Upper lobe of left lung (tissue), 6 donors: ENCODE measurements around the gene MEGF9. TPM values are rescaled to one million over a fixed set of nuclear protein-coding genes. Genes with fewer than 3 reads are reported as not detected.
"Not testable (repeated sequence)": the region's sequence is repeated elsewhere in the genome, so short reads cannot be mapped to it uniquely, and the experiment has no call there.

Experiments
- ATAC-seq, 2 donors: fragments of 200-7000 bp; cut with Tn5 transposase; one replicate each; pipeline ENCODE4 v1.9.1; 2022; ENCODE audit warnings: mild to moderate bottlenecking in 2 of 2, moderate library complexity in 2 of 2; ENCODE audit not compliant: low FRiP score in 2 of 2
- DNase-seq, 2 donors: peaks; one replicate each; pipeline ENCODE4 v3.0.0-alpha.2; 2019 to 2020
- H3K27ac ChIP-seq, 4 donors: fragments of 200-600 bp; sonication (generic); one replicate each; pipeline ENCODE4 v1.5.1; 2016 to 2019
- H3K27me3 ChIP-seq, 4 donors: fragments of 200-600 bp; sonication (generic); one replicate each; pipeline ENCODE4 v1.5.1; 2017 to 2019
- H3K36me3 ChIP-seq, 4 donors: fragments of 200-600 bp; sonication (generic); one replicate each; pipeline ENCODE4 v1.5.1; 2016 to 2019
- H3K4me1 ChIP-seq, 4 donors: fragments of 200-600 bp; sonication (generic); one replicate each; pipeline ENCODE4 v1.5.1; 2018 to 2019
- H3K4me3 ChIP-seq, 4 donors: fragments of 200-600 bp; sonication (generic); one replicate each; pipeline ENCODE4 v1.5.1; 2017 to 2019; ENCODE audit warnings: mild to moderate bottlenecking in 2 of 4, moderate library complexity in 1 of 4
- H3K9me3 ChIP-seq, 4 donors: fragments of 200-600 bp; sonication (generic); one replicate each; pipeline ENCODE4 v1.5.1; 2018 to 2019
- EP300 ChIP-seq, 4 donors: sonication (generic); formaldehyde crosslinking; IDR thresholded peaks; one replicate each; pipeline ENCODE4 v1.5.1; 2017; ENCODE audit warnings: antibody characterized with exemption in 4 of 4, control low read depth in 2 of 4
- POLR2A ChIP-seq, 4 donors: fragments of 450-650 bp; IDR thresholded peaks; one replicate each; pipeline ENCODE4 v1.5.1; 2016 to 2017; ENCODE audit warnings: antibody characterized with exemption in 4 of 4, mild to moderate bottlenecking in 2 of 4
- POLR2AphosphoS5 ChIP-seq, 2 donors: sonication (generic); formaldehyde crosslinking; IDR thresholded peaks; one replicate each; pipeline ENCODE4 v1.5.1; 2017; ENCODE audit warnings: antibody characterized with exemption in 2 of 2
- WGBS, 2 donors: methylation state at CpG; one replicate each; pipeline ENCODE4 v1.1.5; 2017 to 2018; 5-methylcytosine and 5-hydroxymethylcytosine counted together
- total RNA-seq, 6 donors: library from RNA; depleted of rRNA in 4 of 6; stranded (reverse); fragments of >200 nt in 4 of 6; gene quantifications; one replicate each; pipeline versions ENCODE4 v1.1.0 to v1.2.1, GENCODE V29; 2016 to 2021
- TF ChIP-seq, protein P1 (sequence below), 6 experiments: fragments of 450-650 bp in 4 of 6; fragments of 200-600 bp in 2 of 6; sonication (generic) in 2 of 6; IDR thresholded peaks; one replicate each; pipeline ENCODE4 v1.5.1; 2016 to 2019; ENCODE audit warnings: antibody characterized with exemption in 6 of 6
- donor health status: DM: no; HTN: no; CAD: no; lungs with moderate emphysema.
- donor health status: DM: no; HTN: yes; CAD: no; lungs with severe emphysema.

MEGF9 gene
- total RNA-seq, 6 donors from 2014 or later: 30.4 to 130 (median 71.0) TPM

DNA sequence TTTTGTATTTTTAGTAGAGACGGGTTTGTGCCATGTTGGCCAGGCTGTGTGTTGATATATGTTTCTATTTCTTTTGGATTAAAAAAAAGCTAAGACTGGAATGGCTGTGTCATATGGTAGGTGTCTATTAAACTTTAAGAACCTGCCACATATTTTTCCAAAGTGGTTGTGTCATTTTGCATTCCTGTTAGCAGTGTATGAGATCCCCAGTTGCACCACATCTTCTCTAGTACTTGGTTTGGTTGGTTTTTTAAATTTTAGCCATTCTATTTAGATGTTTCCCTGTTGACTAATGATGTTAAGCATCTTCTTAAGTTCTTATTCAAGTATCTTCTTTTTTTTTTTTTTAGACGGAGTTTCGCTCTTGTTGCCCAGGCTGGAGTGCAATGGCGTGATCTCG, 36.2 kb upstream of the MEGF9 start:
- Histone ChIP-seq H3K4me1 (peaks cover 0 to under 1% (median 0%) of the 10 kb centered on the region in 4 donors), H3K27ac (no peak overlapping the region), H3K9me3 (no peaks in the 10 kb centered on the region), H3K4me3 (no peak overlapping the region), H3K36me3 (no peaks in the 10 kb centered on the region), H3K27me3 (no peaks in the 10 kb centered on the region)
- DNase-seq (no peak), ATAC-seq (no peak)
- 87 to 89% methylated on average over 5 of the region's 5 CpGs for whole genome bisulfite sequencing, 2 donors
- no peak for TF ChIP-seq POLR2AphosphoS5 (IDR thresholded peaks at IDR 0.05)
- TF ChIP-seq, protein P1, sequence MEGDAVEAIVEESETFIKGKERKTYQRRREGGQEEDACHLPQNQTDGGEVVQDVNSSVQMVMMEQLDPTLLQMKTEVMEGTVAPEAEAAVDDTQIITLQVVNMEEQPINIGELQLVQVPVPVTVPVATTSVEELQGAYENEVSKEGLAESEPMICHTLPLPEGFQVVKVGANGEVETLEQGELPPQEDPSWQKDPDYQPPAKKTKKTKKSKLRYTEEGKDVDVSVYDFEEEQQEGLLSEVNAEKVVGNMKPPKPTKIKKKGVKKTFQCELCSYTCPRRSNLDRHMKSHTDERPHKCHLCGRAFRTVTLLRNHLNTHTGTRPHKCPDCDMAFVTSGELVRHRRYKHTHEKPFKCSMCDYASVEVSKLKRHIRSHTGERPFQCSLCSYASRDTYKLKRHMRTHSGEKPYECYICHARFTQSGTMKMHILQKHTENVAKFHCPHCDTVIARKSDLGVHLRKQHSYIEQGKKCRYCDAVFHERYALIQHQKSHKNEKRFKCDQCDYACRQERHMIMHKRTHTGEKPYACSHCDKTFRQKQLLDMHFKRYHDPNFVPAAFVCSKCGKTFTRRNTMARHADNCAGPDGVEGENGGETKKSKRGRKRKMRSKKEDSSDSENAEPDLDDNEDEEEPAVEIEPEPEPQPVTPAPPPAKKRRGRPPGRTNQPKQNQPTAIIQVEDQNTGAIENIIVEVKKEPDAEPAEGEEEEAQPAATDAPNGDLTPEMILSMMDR (IDR thresholded peaks at IDR 0.05): no peak
- no peak for TF ChIP-seq EP300 (IDR thresholded peaks at IDR 0.05)
- TF ChIP-seq POLR2A (IDR thresholded peaks at IDR 0.05): no peak

DNA sequence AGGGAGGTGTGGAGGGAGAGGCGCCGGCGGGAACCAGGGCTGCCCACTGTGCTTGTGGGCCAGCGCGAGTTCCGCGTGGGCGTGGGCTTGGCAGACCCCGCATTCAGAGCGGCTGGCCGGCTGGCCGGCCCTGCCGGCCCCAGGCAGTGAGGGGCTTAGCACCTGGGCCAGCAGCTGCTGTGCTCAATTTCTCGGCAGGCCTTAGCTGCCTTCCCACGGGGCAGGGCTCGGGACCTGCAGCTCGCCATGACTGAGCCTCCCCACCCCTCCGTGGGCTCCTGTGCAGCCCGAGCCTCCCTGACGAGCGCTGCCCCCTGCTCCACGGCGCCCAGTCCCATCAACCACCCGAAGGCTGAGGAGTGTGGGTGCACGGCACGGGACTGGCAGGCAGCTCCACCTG, 32.1 kb upstream of the MEGF9 start:
- H3K27me3 ChIP-seq, ATAC-seq, H3K4me3 ChIP-seq, H3K9me3 ChIP-seq, H3K27ac ChIP-seq, H3K36me3 ChIP-seq, H3K4me1 ChIP-seq: not testable (repeated sequence)
- DNase-seq: peak in 1 of 2 donors; percentile 71
- WGBS, 2 donors: 96 to 97% methylated on average over 14 to 26 of the region's 26 CpGs

DNA sequence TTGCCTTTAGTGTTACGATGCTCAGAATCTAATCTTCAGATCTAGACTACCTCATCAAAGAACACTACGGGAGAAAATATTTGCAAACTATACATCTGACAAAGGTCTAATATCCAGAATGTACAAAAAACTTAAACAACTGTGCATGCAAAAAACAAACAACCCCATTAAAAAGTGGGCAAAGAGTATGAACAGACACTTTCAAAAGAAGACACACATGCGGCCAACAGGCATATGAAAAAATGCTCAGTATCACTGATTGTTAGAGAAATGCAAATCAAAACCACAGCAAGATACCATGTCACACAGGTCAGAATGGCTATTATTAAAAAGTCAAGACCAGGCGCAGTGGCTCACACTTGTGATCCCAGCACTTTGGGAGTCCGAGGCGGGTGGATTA, 31.0 kb upstream of the MEGF9 start:
- no peak for DNase-seq
- Histone ChIP-seq H3K4me1 (peaks cover 0 to 3% (median 0%) of the 10 kb centered on the region in 4 donors), H3K9me3 (no peaks in the 10 kb centered on the region), H3K4me3 (no peak overlapping the region), H3K27me3 (no peaks in the 10 kb centered on the region), H3K36me3 (no peaks in the 10 kb centered on the region), H3K27ac (no peak overlapping the region)
- TF ChIP-seq EP300 (IDR thresholded peaks at IDR 0.05) (no peak), POLR2A (IDR thresholded peaks at IDR 0.05) (no peak), POLR2AphosphoS5 (IDR thresholded peaks at IDR 0.05) (no peak)
- TF ChIP-seq, protein P1 (IDR thresholded peaks at IDR 0.05): no peak
- WGBS, 2 donors: 84 to 94% methylated on average over 6 of the region's 6 CpGs
- no peak for ATAC-seq

DNA sequence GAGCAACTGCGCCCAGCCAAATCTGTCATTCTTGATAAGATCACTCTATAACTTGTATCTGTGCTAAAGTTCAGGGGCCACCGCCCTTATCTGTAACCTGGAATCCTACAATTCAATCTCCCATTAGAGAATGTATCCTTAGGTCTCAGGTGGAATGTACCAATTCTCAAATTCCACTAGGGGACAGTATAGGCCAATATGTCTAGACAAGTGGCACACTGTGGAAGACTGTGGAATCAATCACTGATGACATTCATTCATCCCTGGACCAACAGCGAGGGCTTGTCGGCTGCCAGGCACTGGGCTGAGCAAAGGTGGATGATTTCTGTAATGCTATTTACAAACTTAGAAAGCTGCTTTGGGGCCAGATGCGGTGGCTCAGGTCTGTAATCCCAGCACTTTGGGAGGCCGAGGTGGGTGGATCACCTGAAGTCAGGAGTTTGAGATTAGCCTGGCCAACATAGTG, 28.7 kb upstream of the MEGF9 start:
- DNase-seq (no peak), ATAC-seq (peak; percentile 73 to 84)
- TF ChIP-seq EP300 (IDR thresholded peaks at IDR 0.05): no peak
- TF ChIP-seq, protein P1 (IDR thresholded peaks at IDR 0.05): peak; percentile 44 to 70 (median 56)
- TF ChIP-seq POLR2A (IDR thresholded peaks at IDR 0.05): no peak
- TF ChIP-seq POLR2AphosphoS5 (IDR thresholded peaks at IDR 0.05): no peak
- H3K36me3 ChIP-seq: no peaks in the 10 kb centered on the region
- no peaks in the 10 kb centered on the region for H3K27me3 ChIP-seq
- no peaks in the 10 kb centered on the region for H3K9me3 ChIP-seq
- peaks cover 0 to 3% (median 0%) of the 10 kb centered on the region in 4 donors for H3K4me1 ChIP-seq
- H3K4me3 ChIP-seq: no peak overlapping the region
- H3K27ac ChIP-seq: no peak overlapping the region
- WGBS, 2 donors: 86 to 91% methylated on average over 6 of the region's 6 CpGs

DNA sequence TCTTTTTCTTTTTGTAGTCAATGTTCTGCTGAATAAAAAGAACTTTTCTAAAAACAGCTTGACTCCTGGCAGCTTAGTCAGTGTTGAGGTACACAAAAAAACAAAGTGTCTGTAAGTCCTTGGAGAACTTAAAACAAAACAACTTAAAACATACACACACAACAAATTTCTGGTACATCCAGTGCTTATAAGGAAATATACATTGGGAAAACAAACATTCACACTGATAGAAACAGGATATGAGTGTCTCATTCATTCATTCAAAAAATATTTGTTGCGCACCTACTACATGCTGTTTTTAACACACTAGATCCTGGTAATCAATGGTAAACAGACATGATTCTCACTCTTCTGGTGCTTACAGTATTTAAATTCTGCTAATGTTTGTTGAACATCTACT, 27.4 kb upstream of the MEGF9 start:
- no peak for ATAC-seq
- TF ChIP-seq EP300 (IDR thresholded peaks at IDR 0.05) (no peak), POLR2A (IDR thresholded peaks at IDR 0.05) (no peak), POLR2AphosphoS5 (IDR thresholded peaks at IDR 0.05) (no peak)
- H3K9me3 ChIP-seq: no peaks in the 10 kb centered on the region
- H3K27ac ChIP-seq: no peak overlapping the region
- peaks cover 0 to 3% (median 0%) of the 10 kb centered on the region in 4 donors for H3K4me1 ChIP-seq
- H3K36me3 ChIP-seq: no peaks in the 10 kb centered on the region
- no peak for DNase-seq
- no peak overlapping the region for H3K4me3 ChIP-seq
- no peaks in the 10 kb centered on the region for H3K27me3 ChIP-seq
- 93 to 97% methylated on average over 1 of the region's 1 CpG for WGBS, 2 donors

DNA sequence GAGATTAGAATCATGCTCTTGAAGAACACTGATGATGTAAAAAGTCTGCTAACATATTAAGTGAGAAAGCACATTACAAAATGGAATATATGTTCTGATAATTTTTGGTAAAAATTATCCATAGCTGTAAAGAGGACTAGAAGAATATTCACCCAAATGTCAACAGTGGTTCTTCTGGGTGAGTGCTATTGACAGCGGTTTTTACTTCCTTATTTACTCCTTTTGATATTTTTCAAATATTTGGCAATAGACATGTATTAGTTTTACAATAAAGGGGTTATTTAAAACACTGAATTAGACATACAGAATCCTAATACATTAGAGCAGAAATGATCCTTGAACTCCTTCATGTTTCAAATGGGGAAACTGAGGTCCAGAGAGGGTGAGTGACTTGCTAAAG, 26.9 kb upstream of the MEGF9 start:
- Histone ChIP-seq H3K36me3 (no peaks in the 10 kb centered on the region), H3K9me3 (no peaks in the 10 kb centered on the region), H3K27me3 (no peaks in the 10 kb centered on the region), H3K4me1 (peaks cover 0 to 5% (median 0%) of the 10 kb centered on the region in 4 donors), H3K4me3 (no peak overlapping the region), H3K27ac (no peak overlapping the region)
- WGBS, 2 donors: 35 to 44% methylated on average over 1 of the region's 1 CpG
- TF ChIP-seq, protein P1 (IDR thresholded peaks at IDR 0.05): no peak
- TF ChIP-seq POLR2AphosphoS5 (IDR thresholded peaks at IDR 0.05): no peak
- no peak for TF ChIP-seq POLR2A (IDR thresholded peaks at IDR 0.05)
- no peak for TF ChIP-seq EP300 (IDR thresholded peaks at IDR 0.05)
- ATAC-seq (no peak), DNase-seq (no peak)
